HepG2 (cell line): ENCODE results near the gene ELFN1. TPM values are rescaled to one million over a fixed set of nuclear protein-coding genes. Genes with fewer than 3 reads are reported as not detected.

Source experiments
- ELF1 ChIP-seq: sonication (generic); formaldehyde crosslinking; IDR thresholded peaks from 2 replicates; pipeline ENCODE4 v1.4.0; 2020; ENCODE audit warnings: missing genetic modification reagents
- ERF ChIP-seq: IDR thresholded peaks from 2 replicates; pipeline ENCODE4 v1.6.1; 2018; ENCODE audit warnings: missing biosample characterization, missing genetic modification reagents
- ESRRA ChIP-seq: sonication (generic); formaldehyde crosslinking; IDR thresholded peaks from 2 replicates; pipeline ENCODE4 v1.5.1; 2020; ENCODE audit warnings: mild to moderate bottlenecking, low read depth, missing genetic modification reagents
- NBN ChIP-seq: fragments of 450-650 bp; conservative IDR thresholded peaks from 2 replicates; pipeline ENCODE4 v1.6.1; 2017
- NONO ChIP-seq, 2 experiments: fragments of 450-650 bp in 1 of 2; sonication (generic) in 1 of 2; formaldehyde crosslinking in 1 of 2; IDR thresholded peaks in 1 of 2; conservative IDR thresholded peaks in 1 of 2; 2 replicates each; pipeline versions ENCODE4 v1.6.1 to v1.8.0; 2017 to 2022; ENCODE audit warnings: mild to moderate bottlenecking in 1 of 2, missing genetic modification reagents in 1 of 2, moderate library complexity in 1 of 2
- RORA ChIP-seq: sonication (generic); formaldehyde crosslinking; IDR thresholded peaks from 2 replicates; pipeline ENCODE4 v1.5.0; 2020; ENCODE audit warnings: mild to moderate bottlenecking, missing genetic modification reagents, moderate library complexity
- ZFAT ChIP-seq: sonication (generic); formaldehyde crosslinking; conservative IDR thresholded peaks from 2 replicates; pipeline ENCODE4 v1.8.1; 2023; ENCODE audit warnings: missing genetic modification reagents, inconsistent platforms
- ZFY ChIP-seq: sonication (generic); formaldehyde crosslinking; IDR thresholded peaks from 2 replicates; pipeline ENCODE4 v1.4.0; 2020; ENCODE audit warnings: missing genetic modification reagents
- ZNF136 ChIP-seq: sonication (generic); formaldehyde crosslinking; IDR thresholded peaks from 2 replicates; pipeline ENCODE4 v1.8.1; 2022; ENCODE audit warnings: low read depth, mild to moderate bottlenecking, moderate library complexity, missing genetic modification reagents
- ZNF207 ChIP-seq: fragments of 450-650 bp; IDR thresholded peaks from 2 replicates; pipeline ENCODE4 v1.6.1; 2016; ENCODE audit warnings: antibody characterized with exemption, borderline replicate concordance
- ZNF235 ChIP-seq: sonication (generic); formaldehyde crosslinking; IDR thresholded peaks from 2 replicates; pipeline ENCODE4 v1.8.1; 2023; ENCODE audit warnings: mild to moderate bottlenecking, missing genetic modification reagents, borderline replicate concordance
- ZNF556 ChIP-seq: sonication (generic); formaldehyde crosslinking; IDR thresholded peaks from 2 replicates; pipeline ENCODE4 v1.4.0; 2020; ENCODE audit warnings: mild to moderate bottlenecking, missing genetic modification reagents, borderline replicate concordance
- ZNF761 ChIP-seq: sonication (generic); formaldehyde crosslinking; conservative IDR thresholded peaks from 2 replicates; pipeline ENCODE4 v1.4.0; 2020; ENCODE audit warnings: mild to moderate bottlenecking, missing genetic modification reagents
- ZNF772 ChIP-seq: sonication (generic); formaldehyde crosslinking; IDR thresholded peaks from 2 replicates; pipeline ENCODE4 v1.5.0; 2020; ENCODE audit warnings: mild to moderate bottlenecking, missing genetic modification reagents
- polyA plus RNA-seq, 8 experiments: library from polyadenylated mRNA; depleted of rRNA in 3 of 8; stranded (reverse) in 7 of 8; unstranded in 1 of 8; fragments of >200 nt; fragmentation: Illumina TruSeq in 4 of 8; extraction: Trizol in 4 of 8; gene quantifications; 2 replicates each; pipeline versions ENCODE4 v1.2.1 to v1.2.3, GENCODE V29; 2011 to 2016; ENCODE audit warnings: low read depth in 4 of 8, missing spikeins in 1 of 8, mixed read lengths in 1 of 8; ENCODE audit not compliant: insufficient read depth in 1 of 8
- total RNA-seq, 5 experiments: library from RNA; depleted of rRNA; stranded (reverse); fragments of >200 nt; fragmentation: Illumina TruSeq; extraction: Trizol; gene quantifications; 2 replicates each; pipeline ENCODE4 v1.2.3, GENCODE V29; 2016; ENCODE audit warnings: low read depth in 1 of 5
- TF ChIP-seq, protein P1 (sequence below): sonication (generic); formaldehyde crosslinking; IDR thresholded peaks from 2 replicates; pipeline ENCODE4 v1.5.1; 2020; ENCODE audit warnings: missing genetic modification reagents, mild to moderate bottlenecking, borderline replicate concordance
- TF ChIP-seq, protein P2 (sequence below): sonication (generic); formaldehyde crosslinking; IDR thresholded peaks from 2 replicates; pipeline ENCODE4 v1.4.0; 2020; ENCODE audit warnings: missing genetic modification reagents, borderline replicate concordance
- TF ChIP-seq, protein P3 (sequence below): sonication (generic); formaldehyde crosslinking; IDR thresholded peaks from 2 replicates; pipeline ENCODE4 v1.4.0; 2020; ENCODE audit warnings: missing genetic modification reagents, borderline replicate concordance
- TF ChIP-seq, protein P4 (sequence below): sonication (generic); formaldehyde crosslinking; IDR thresholded peaks from 2 replicates; pipeline ENCODE4 v1.5.1; 2020; ENCODE audit warnings: missing genetic modification reagents, mild to moderate bottlenecking, borderline replicate concordance

Gene ELFN1
- total and polyA plus RNA-seq, 2 of the 13 experiments (the other 11 are each of a cell fraction or from before 2014, with no cell fraction given), result 0.13 to 0.18 TPM

DNA sequence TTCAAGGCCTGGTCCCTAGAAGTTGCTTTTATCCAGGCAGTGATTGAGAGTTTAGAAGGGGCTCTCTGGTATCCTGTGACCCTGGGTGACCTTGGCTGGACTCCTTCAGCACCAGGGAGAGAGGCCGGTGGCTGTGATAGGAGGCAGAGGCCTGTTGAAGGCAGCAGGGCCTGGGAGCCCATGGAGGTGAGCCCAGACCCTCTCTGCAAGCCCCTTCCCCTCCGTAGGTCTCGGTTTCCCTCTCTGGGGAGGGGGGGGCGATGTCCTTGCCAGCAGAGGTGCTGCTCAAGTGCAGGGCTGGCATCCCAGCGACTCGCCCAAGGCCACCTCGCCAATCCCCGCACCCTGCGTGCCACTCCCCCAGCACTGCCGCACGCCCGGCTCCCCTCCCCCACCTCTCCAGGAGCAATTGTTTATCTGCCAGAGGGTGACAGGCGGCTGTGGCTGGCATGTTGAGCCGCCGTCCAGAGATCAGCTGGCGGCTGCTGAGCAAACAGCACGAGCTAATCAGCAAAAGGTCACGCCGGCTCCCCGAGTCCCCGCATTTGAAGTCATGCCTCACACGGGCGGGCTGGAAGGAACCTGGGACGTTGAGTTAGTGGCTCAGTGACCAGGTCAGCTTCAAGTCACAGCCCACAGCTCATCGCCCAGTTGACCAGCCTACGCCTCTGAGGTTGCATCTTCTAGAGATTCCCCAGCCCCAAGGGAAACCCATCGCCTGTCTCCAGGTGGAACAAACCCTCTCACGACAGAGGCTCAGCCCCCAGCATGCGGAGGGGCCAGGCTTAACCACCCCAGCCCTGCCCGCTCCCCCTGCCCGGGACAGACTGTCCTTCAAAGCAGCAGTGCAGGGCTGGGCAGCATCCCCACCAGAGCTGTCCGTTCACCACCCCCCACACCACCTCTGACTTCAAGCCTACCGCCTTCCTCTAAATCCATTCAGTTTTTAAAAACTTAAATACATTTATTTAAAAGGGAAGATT lies 43.7 kb downstream of the ELFN1 start (continued):
- TF ChIP-seq, protein P1, sequence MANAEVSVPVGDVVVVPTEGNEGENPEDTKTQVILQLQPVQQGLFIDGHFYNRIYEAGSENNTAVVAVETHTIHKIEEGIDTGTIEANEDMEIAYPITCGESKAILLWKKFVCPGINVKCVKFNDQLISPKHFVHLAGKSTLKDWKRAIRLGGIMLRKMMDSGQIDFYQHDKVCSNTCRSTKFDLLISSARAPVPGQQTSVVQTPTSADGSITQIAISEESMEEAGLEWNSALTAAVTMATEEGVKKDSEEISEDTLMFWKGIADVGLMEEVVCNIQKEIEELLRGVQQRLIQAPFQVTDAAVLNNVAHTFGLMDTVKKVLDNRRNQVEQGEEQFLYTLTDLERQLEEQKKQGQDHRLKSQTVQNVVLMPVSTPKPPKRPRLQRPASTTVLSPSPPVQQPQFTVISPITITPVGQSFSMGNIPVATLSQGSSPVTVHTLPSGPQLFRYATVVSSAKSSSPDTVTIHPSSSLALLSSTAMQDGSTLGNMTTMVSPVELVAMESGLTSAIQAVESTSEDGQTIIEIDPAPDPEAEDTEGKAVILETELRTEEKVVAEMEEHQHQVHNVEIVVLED (CRISPR knock-in tag), result peak; percentile 77
- TF ChIP-seq ZNF235 (CRISPR knock-in tag) (peak; percentile 82; the same call in 1 of the 2 replicates), NONO (IDR thresholded peaks at IDR 0.05) (no peak), NONO (CRISPR knock-in tag; conservative IDR thresholded peaks at IDR 0.05) (peak; percentile 99), ZNF772 (CRISPR knock-in tag) (peak; percentile 97), ZNF761 (CRISPR knock-in tag) (peak; percentile 68; the same call in 1 of the 2 replicates), ZNF556 (CRISPR knock-in tag) (peak; percentile 95; the same call in 1 of the 2 replicates), ZNF136 (CRISPR knock-in tag) (no peak), NBN (no peak), ZFAT (no peak), ZNF207 (no peak), ESRRA (CRISPR knock-in tag) (peak; percentile 91), RORA (CRISPR knock-in tag) (no peak), ZFY (CRISPR knock-in tag) (peak; percentile 51; the same call in 1 of the 2 replicates), ERF (CRISPR knock-in tag) (peak; percentile 97), ELF1 (CRISPR knock-in tag) (peak; percentile 9; the same call in 1 of the 2 replicates)
- TF ChIP-seq, protein P2, sequence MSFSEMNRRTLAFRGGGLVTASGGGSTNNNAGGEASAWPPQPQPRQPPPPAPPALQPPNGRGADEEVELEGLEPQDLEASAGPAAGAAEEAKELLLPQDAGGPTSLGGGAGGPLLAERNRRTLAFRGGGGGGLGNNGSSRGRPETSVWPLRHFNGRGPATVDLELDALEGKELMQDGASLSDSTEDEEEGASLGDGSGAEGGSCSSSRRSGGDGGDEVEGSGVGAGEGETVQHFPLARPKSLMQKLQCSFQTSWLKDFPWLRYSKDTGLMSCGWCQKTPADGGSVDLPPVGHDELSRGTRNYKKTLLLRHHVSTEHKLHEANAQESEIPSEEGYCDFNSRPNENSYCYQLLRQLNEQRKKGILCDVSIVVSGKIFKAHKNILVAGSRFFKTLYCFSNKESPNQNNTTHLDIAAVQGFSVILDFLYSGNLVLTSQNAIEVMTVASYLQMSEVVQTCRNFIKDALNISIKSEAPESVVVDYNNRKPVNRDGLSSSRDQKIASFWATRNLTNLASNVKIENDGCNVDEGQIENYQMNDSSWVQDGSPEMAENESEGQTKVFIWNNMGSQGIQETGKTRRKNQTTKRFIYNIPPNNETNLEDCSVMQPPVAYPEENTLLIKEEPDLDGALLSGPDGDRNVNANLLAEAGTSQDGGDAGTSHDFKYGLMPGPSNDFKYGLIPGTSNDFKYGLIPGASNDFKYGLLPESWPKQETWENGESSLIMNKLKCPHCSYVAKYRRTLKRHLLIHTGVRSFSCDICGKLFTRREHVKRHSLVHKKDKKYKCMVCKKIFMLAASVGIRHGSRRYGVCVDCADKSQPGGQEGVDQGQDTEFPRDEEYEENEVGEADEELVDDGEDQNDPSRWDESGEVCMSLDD (CRISPR knock-in tag), result peak; percentile 94
- TF ChIP-seq, protein P3, sequence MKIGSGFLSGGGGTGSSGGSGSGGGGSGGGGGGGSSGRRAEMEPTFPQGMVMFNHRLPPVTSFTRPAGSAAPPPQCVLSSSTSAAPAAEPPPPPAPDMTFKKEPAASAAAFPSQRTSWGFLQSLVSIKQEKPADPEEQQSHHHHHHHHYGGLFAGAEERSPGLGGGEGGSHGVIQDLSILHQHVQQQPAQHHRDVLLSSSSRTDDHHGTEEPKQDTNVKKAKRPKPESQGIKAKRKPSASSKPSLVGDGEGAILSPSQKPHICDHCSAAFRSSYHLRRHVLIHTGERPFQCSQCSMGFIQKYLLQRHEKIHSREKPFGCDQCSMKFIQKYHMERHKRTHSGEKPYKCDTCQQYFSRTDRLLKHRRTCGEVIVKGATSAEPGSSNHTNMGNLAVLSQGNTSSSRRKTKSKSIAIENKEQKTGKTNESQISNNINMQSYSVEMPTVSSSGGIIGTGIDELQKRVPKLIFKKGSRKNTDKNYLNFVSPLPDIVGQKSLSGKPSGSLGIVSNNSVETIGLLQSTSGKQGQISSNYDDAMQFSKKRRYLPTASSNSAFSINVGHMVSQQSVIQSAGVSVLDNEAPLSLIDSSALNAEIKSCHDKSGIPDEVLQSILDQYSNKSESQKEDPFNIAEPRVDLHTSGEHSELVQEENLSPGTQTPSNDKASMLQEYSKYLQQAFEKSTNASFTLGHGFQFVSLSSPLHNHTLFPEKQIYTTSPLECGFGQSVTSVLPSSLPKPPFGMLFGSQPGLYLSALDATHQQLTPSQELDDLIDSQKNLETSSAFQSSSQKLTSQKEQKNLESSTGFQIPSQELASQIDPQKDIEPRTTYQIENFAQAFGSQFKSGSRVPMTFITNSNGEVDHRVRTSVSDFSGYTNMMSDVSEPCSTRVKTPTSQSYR (CRISPR knock-in tag), result peak; percentile 100
- TF ChIP-seq, protein P4, sequence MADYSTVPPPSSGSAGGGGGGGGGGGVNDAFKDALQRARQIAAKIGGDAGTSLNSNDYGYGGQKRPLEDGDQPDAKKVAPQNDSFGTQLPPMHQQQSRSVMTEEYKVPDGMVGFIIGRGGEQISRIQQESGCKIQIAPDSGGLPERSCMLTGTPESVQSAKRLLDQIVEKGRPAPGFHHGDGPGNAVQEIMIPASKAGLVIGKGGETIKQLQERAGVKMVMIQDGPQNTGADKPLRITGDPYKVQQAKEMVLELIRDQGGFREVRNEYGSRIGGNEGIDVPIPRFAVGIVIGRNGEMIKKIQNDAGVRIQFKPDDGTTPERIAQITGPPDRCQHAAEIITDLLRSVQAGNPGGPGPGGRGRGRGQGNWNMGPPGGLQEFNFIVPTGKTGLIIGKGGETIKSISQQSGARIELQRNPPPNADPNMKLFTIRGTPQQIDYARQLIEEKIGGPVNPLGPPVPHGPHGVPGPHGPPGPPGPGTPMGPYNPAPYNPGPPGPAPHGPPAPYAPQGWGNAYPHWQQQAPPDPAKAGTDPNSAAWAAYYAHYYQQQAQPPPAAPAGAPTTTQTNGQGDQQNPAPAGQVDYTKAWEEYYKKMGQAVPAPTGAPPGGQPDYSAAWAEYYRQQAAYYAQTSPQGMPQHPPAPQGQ (CRISPR knock-in tag), result peak; percentile 91; the same call in 1 of the 2 replicates
